ENCODE results near the gene SPESP1.
"Not testable (repeated sequence)": the region's sequence is repeated elsewhere in the genome, so short reads cannot be mapped to it uniquely, and the experiment has no call there.

Gene SPESP1

GRCh38 chr15:68963719-68964118 lies 33.4 kb downstream of the SPESP1 start:
- not testable (repeated sequence) for DNase-seq (ENCODE audit: low read depth)

GRCh38 chr15:68966996-68967395 lies 36.7 kb downstream of the SPESP1 start:
- no peak for DNase-seq (ENCODE audit: low read depth)

- no peak for DNase-seq (ENCODE audit: low read depth)
Observed at GRCh38 chr15:68967948-68968347, 37.6 kb downstream of the SPESP1 start.

GRCh38 chr15:68969298-68969697 lies 39.0 kb downstream of the SPESP1 start:
- DNase-seq (ENCODE audit: low read depth), result no peak

- no peak for DNase-seq (ENCODE audit: low read depth)
Observed at GRCh38 chr15:68972201-68973065, 42.1 kb downstream of the SPESP1 start.

- DNase-seq (ENCODE audit: low read depth), result not testable (repeated sequence)
Observed at GRCh38 chr15:68975651-68976160, 45.4 kb downstream of the SPESP1 start.

- DNase-seq (ENCODE audit: low read depth), result not testable (repeated sequence)
Observed at GRCh38 chr15:68977426-68977825, 47.1 kb downstream of the SPESP1 start.

- DNase-seq (ENCODE audit: low read depth), result no peak
Observed at GRCh38 chr15:68979006-68979405, 48.7 kb downstream of the SPESP1 start.

GRCh38 chr15:68979816-68980215 lies 49.5 kb downstream of the SPESP1 start:
- no peak for DNase-seq (ENCODE audit: low read depth)

GRCh38 chr15:68980786-68981185 lies 50.5 kb downstream of the SPESP1 start:
- DNase-seq (ENCODE audit: low read depth), result no peak

- no peak for DNase-seq (ENCODE audit: low read depth)
Observed at GRCh38 chr15:68981941-68982340, 51.6 kb downstream of the SPESP1 start.

GRCh38 chr15:68982976-68983563 lies 52.7 kb downstream of the SPESP1 start:
- DNase-seq (ENCODE audit: low read depth), result no peak

GRCh38 chr15:68983961-68984481 lies 53.7 kb downstream of the SPESP1 start:
- no peak for DNase-seq (ENCODE audit: low read depth)

- no peak for DNase-seq (ENCODE audit: low read depth)
Observed at GRCh38 chr15:68984586-68984985, 54.3 kb downstream of the SPESP1 start.

- DNase-seq (ENCODE audit: low read depth), result no peak
Observed at GRCh38 chr15:68985361-68985891, 55.1 kb downstream of the SPESP1 start.

GRCh38 chr15:68986322-68986721 lies 56.0 kb downstream of the SPESP1 start:
- DNase-seq (ENCODE audit: low read depth), result no peak

GRCh38 chr15:68987120-68987519 lies 56.8 kb downstream of the SPESP1 start:
- DNase-seq (ENCODE audit: low read depth), result no peak

GRCh38 chr15:68987676-68988075 lies 57.4 kb downstream of the SPESP1 start:
- DNase-seq (ENCODE audit: low read depth), result no peak

GRCh38 chr15:68989541-68990230 lies 59.4 kb downstream of the SPESP1 start:
- DNase-seq (ENCODE audit: low read depth), result no peak

GRCh38 chr15:68990231-68990991 lies 60.1 kb downstream of the SPESP1 start:
- no peak for DNase-seq (ENCODE audit: low read depth)

GRCh38 chr15:68990992-68991500 lies 60.7 kb downstream of the SPESP1 start:
- DNase-seq (ENCODE audit: low read depth), result no peak
